Measurements from ENCODE around the gene ATF7. TPM values are rescaled to one million over a fixed set of nuclear protein-coding genes. Genes with fewer than 3 reads are reported as not detected.

Gene ATF7
- total RNA-seq, 4 donors from 2014 or later: 26.7 to 54.9 (median 33.3) TPM

- Histone ChIP-seq H3K36me3 (no peaks in the 10 kb centered on the region), H3K4me3 (no peak overlapping the region), H3K4me1 (peaks cover 9 to 83% (median 19%) of the 10 kb centered on the region in 3 donors), H3K9me3 (no peaks in the 10 kb centered on the region), H3K27ac (peak overlapping the region in 3 of 4 donors; percentile 15 to 57 (median 20)), H3K27me3 (no peaks in the 10 kb centered on the region)
- TF ChIP-seq, protein P1, sequence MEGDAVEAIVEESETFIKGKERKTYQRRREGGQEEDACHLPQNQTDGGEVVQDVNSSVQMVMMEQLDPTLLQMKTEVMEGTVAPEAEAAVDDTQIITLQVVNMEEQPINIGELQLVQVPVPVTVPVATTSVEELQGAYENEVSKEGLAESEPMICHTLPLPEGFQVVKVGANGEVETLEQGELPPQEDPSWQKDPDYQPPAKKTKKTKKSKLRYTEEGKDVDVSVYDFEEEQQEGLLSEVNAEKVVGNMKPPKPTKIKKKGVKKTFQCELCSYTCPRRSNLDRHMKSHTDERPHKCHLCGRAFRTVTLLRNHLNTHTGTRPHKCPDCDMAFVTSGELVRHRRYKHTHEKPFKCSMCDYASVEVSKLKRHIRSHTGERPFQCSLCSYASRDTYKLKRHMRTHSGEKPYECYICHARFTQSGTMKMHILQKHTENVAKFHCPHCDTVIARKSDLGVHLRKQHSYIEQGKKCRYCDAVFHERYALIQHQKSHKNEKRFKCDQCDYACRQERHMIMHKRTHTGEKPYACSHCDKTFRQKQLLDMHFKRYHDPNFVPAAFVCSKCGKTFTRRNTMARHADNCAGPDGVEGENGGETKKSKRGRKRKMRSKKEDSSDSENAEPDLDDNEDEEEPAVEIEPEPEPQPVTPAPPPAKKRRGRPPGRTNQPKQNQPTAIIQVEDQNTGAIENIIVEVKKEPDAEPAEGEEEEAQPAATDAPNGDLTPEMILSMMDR (IDR thresholded peaks at IDR 0.05): no peak
- TF ChIP-seq POLR2AphosphoS5 (IDR thresholded peaks at IDR 0.05) (no peak), POLR2A (IDR thresholded peaks at IDR 0.05) (no peak), EP300 (IDR thresholded peaks at IDR 0.05) (no peak)
- 31 to 35% methylated on average over 5 to 6 of the region's 6 CpGs for WGBS, 2 donors (ENCODE audit: low coverage in 1 of 2)
- no peak for ATAC-seq
Measured at GRCh38 chr12:53591301-53592206, 34.6 kb downstream of the ATF7 start.

DNA sequence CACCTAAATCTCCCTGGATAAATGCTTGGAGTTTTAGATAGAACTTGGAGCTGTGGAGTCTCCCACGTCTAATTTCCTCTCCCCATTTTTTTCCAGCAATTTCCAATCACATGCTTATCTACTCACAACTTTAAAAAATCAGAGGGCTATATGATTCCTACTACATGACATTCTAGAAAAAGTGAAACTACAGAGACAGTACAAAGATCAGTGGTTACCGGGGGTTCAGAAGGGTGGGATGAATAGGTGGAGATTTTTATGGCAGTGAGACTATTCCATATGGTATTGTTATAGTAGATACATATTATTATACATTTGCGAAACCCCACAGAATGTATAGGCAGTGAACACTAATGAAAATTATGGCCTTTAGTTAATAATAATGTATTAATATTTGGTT, 35.5 kb downstream of the ATF7 start:
- Histone ChIP-seq H3K4me3 (no peak overlapping the region), H3K9me3 (no peaks in the 10 kb centered on the region), H3K36me3 (no peaks in the 10 kb centered on the region), H3K4me1 (peaks cover 9 to 80% (median 13%) of the 10 kb centered on the region in 3 donors), H3K27me3 (no peaks in the 10 kb centered on the region), H3K27ac (peak overlapping the region in 1 of 4 donors; percentile 57)
- TF ChIP-seq POLR2A (IDR thresholded peaks at IDR 0.05): no peak
- TF ChIP-seq, protein P1 (IDR thresholded peaks at IDR 0.05): no peak
- 74 to 100% methylated on average over 2 to 3 of the region's 3 CpGs for WGBS, 2 donors (ENCODE audit: low coverage in 1 of 2)
- ATAC-seq: no peak

GRCh38 chr12:53589915-53590314, 36.3 kb downstream of the ATF7 start:
- ATAC-seq: no peak
- TF ChIP-seq POLR2AphosphoS5 (IDR thresholded peaks at IDR 0.05) (no peak), EP300 (IDR thresholded peaks at IDR 0.05) (no peak), POLR2A (IDR thresholded peaks at IDR 0.05) (no peak)
- TF ChIP-seq, protein P1 (IDR thresholded peaks at IDR 0.05): no peak
- H3K27ac ChIP-seq: no peak overlapping the region

DNA sequence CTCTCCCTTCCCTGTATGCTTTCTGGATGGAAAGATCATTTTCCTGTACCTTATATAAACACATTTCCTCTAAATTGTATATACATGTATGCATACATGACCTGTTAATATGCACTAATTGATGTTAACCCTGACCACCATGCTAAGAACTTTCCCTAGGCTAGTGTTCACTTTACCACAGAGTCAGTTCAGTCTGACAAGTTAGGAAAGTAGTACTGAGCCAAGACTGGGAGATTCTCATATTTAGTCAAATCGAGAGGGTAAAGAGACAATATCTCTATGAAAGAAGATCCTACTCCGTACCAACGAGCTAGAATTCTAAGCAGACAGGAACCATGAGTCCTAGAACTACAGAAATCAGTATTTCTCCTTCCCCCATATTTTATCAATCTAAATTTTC, 36.8 kb downstream of the ATF7 start:
- no peaks in the 10 kb centered on the region for H3K9me3 ChIP-seq
- no peaks in the 10 kb centered on the region for H3K27me3 ChIP-seq
- TF ChIP-seq POLR2AphosphoS5 (IDR thresholded peaks at IDR 0.05): no peak
- no peak for TF ChIP-seq POLR2A (IDR thresholded peaks at IDR 0.05)
- TF ChIP-seq, protein P1 (IDR thresholded peaks at IDR 0.05): no peak
- TF ChIP-seq EP300 (IDR thresholded peaks at IDR 0.05): no peak
- H3K4me1 ChIP-seq: peaks cover 8 to 78% (median 9%) of the 10 kb centered on the region in 3 donors
- WGBS, 2 donors (ENCODE audit: low coverage in 1 of 2): 83 to 84% methylated on average over 1 to 3 of the region's 3 CpGs
- H3K4me3 ChIP-seq: no peak overlapping the region
- ATAC-seq: no peak
- no peak overlapping the region for H3K27ac ChIP-seq
- no peaks in the 10 kb centered on the region for H3K36me3 ChIP-seq

More at GRCh38 chr12:53589915-53590314, 36.3 kb downstream of the ATF7 start:
- no peaks in the 10 kb centered on the region for H3K9me3 ChIP-seq
- H3K4me3 ChIP-seq: no peak overlapping the region
- H3K4me1 ChIP-seq: peaks cover 9 to 80% (median 9%) of the 10 kb centered on the region in 3 donors
- H3K36me3 ChIP-seq: no peaks in the 10 kb centered on the region
- no peaks in the 10 kb centered on the region for H3K27me3 ChIP-seq
- WGBS, 2 donors (ENCODE audit: low coverage in 1 of 2): 85 to 98% methylated on average over 4 of the region's 4 CpGs

GRCh38 chr12:53588123-53588522, 38.1 kb downstream of the ATF7 start:
- peaks cover 8 to 66% (median 9%) of the 10 kb centered on the region in 3 donors for H3K4me1 ChIP-seq
- H3K4me3 ChIP-seq: no peak overlapping the region
- TF ChIP-seq, protein P1 (IDR thresholded peaks at IDR 0.05): no peak
- no peak for TF ChIP-seq POLR2AphosphoS5 (IDR thresholded peaks at IDR 0.05)
- TF ChIP-seq POLR2A (IDR thresholded peaks at IDR 0.05): no peak
- no peak for TF ChIP-seq EP300 (IDR thresholded peaks at IDR 0.05)
- H3K36me3 ChIP-seq: peaks cover 0 to 4% of the 10 kb centered on the region in 2 donors
- no peak overlapping the region for H3K27ac ChIP-seq
- WGBS, 2 donors (ENCODE audit: low coverage in 1 of 2): 73 to 90% methylated on average over 3 of the region's 3 CpGs
- no peak for ATAC-seq
- H3K27me3 ChIP-seq: no peaks in the 10 kb centered on the region
- H3K9me3 ChIP-seq: no peaks in the 10 kb centered on the region
